IMR-90 (cell line): ENCODE measurements around the gene PBOV1. TPM values are rescaled to one million over a fixed set of nuclear protein-coding genes. Genes with fewer than 3 reads are reported as not detected.
A peak's percentile ranks its signal among the peaks of the same experiment; 100 is the strongest.

Source experiments
- ATAC-seq: fragments of 200-7000 bp; cut with Tn5 transposase; 2 replicates; pipeline ENCODE4 v1.9.1; 2020; ENCODE audit warnings: low read depth, mild to moderate bottlenecking, moderate library complexity
- BruUV-seq: library from RNA; stranded (reverse); fragments of 400-500 nt; replicated peaks from 2 replicates; lab custom pipeline; 2021; lab: Mats Ljungman, UMichigan
- CTCF ChIA-PET: fragments of 300-600 bp; formaldehyde crosslinking; extraction: SDS; loops from one replicate; lab custom pipeline; 2021; ENCODE audit warnings: antibody characterized with exemption; lab: Yijun Ruan, JAX
- POLR2A ChIA-PET: fragments of 300-600 bp; sonication (Branson Sonifier 250); formaldehyde crosslinking; loops from one replicate; lab custom pipeline; 2022; ENCODE audit warnings: antibody characterized with exemption; ENCODE audit not compliant: unreplicated experiment; lab: Charles Lee
- DNase-seq: peaks from one replicate; pipeline ENCODE4 v3.0.0; 2013
- H2AFZ ChIP-seq: replicated peaks from 2 replicates; pipeline ENCODE3; 2013; ENCODE audit warnings: low read length, mild to moderate bottlenecking; ENCODE audit not compliant: poor library complexity
- H2AK5ac ChIP-seq: 2 replicates; pipeline ENCODE4 v1.6.1; 2013; ENCODE audit warnings: low read depth, low read length, inconsistent platforms
- H2AK9ac ChIP-seq: replicated peaks from 2 replicates; pipeline ENCODE3; 2013; ENCODE audit warnings: mild to moderate bottlenecking, low read depth, low read length, moderate library complexity; ENCODE audit not compliant: poor library complexity
- H2BK120ac ChIP-seq: 2 replicates; pipeline ENCODE4 v1.6.1; 2013; ENCODE audit warnings: low read depth, low read length, inconsistent platforms
- H2BK15ac ChIP-seq: 3 replicates; pipeline ENCODE4 v1.6.1; 2013; ENCODE audit warnings: low read depth, low read length, inconsistent platforms
- H2BK20ac ChIP-seq: 2 replicates; pipeline ENCODE4 v1.6.1; 2013; ENCODE audit warnings: low read depth, mild to moderate bottlenecking, inconsistent platforms, low read length, moderate library complexity
- H2BK5ac ChIP-seq: 2 replicates; pipeline ENCODE4 v1.6.1; 2013; ENCODE audit warnings: mild to moderate bottlenecking, low read depth, low read length, inconsistent platforms; ENCODE audit not compliant: poor library complexity, severe bottlenecking
- H3K14ac ChIP-seq: replicated peaks from 2 replicates; pipeline ENCODE4 v1.6.1; 2013; ENCODE audit warnings: low read depth, low read length, inconsistent platforms
- H3K18ac ChIP-seq: 2 replicates; pipeline ENCODE4 v1.6.1; 2013; ENCODE audit warnings: low read depth, low read length, control low read depth
- H3K23ac ChIP-seq: 2 replicates; pipeline ENCODE4 v1.6.1; 2013; ENCODE audit warnings: low read depth, low read length, inconsistent platforms
- H3K27ac ChIP-seq: 2 replicates; pipeline ENCODE4 v1.5.1; 2013; ENCODE audit warnings: mild to moderate bottlenecking, control low read depth, low read length; ENCODE audit not compliant: insufficient read depth
- H3K27me3 ChIP-seq: 2 replicates; pipeline ENCODE4 v1.6.1; 2013; ENCODE audit warnings: low read length; ENCODE audit not compliant: control insufficient read depth, insufficient read depth
- H3K36me3 ChIP-seq: 2 replicates; pipeline ENCODE4 v1.6.1; 2013; ENCODE audit warnings: low read length, mixed read lengths; ENCODE audit not compliant: control insufficient read depth, insufficient read depth
- H3K4ac ChIP-seq: 2 replicates; pipeline ENCODE4 v1.6.1; 2013; ENCODE audit warnings: low read depth, low read length, inconsistent platforms
- H3K4me1 ChIP-seq: 2 replicates; pipeline ENCODE4 v1.6.1; 2013; ENCODE audit warnings: low read length, mixed read lengths; ENCODE audit not compliant: control insufficient read depth, insufficient read depth
- H3K4me2 ChIP-seq: 2 replicates; pipeline ENCODE4 v1.6.1; 2013; ENCODE audit warnings: low read depth, mild to moderate bottlenecking, control low read depth, low read length, moderate library complexity
- H3K4me3 ChIP-seq: 2 replicates; pipeline ENCODE4 v1.5.1; 2013; ENCODE audit warnings: low read depth, mild to moderate bottlenecking, control low read depth, low read length, moderate library complexity; ENCODE audit not compliant: insufficient read depth
- H3K56ac ChIP-seq: 2 replicates; pipeline ENCODE4 v1.6.1; 2013; ENCODE audit warnings: low read length, inconsistent platforms; ENCODE audit not compliant: insufficient read depth; ENCODE audit errors: extremely low read depth
- H3K79me1 ChIP-seq, 2 experiments: 2 replicates each; pipeline ENCODE4 v1.6.1; 2013; ENCODE audit warnings: low read length in 2 of 2, inconsistent platforms in 1 of 2, low read depth in 1 of 2
- H3K9ac ChIP-seq: 2 replicates; pipeline ENCODE4 v1.6.1; 2013; ENCODE audit warnings: low read depth, low read length, control low read depth
- H3K9me1 ChIP-seq: 2 replicates; pipeline ENCODE4 v1.6.1; 2013; ENCODE audit warnings: low read length, inconsistent platforms; ENCODE audit not compliant: insufficient read depth
- H3K9me3 ChIP-seq: 2 replicates; pipeline ENCODE4 v1.6.1; 2013; ENCODE audit warnings: low read length; ENCODE audit not compliant: control insufficient read depth, insufficient read depth
- H4K20me1 ChIP-seq: 2 replicates; pipeline ENCODE4 v1.6.1; 2013; ENCODE audit warnings: low read length, inconsistent platforms; ENCODE audit not compliant: insufficient read depth
- H4K5ac ChIP-seq: 2 replicates; pipeline ENCODE4 v1.6.1; 2013; ENCODE audit warnings: mild to moderate bottlenecking, low read depth, low read length, control low read depth
- H4K8ac ChIP-seq, 2 experiments: 2 replicates each; pipeline ENCODE4 v1.6.1; 2013; ENCODE audit warnings: low read depth in 2 of 2, low read length in 2 of 2, control low read depth in 1 of 2, inconsistent platforms in 1 of 2
- H4K91ac ChIP-seq: 2 replicates; pipeline ENCODE4 v1.6.1; 2013; ENCODE audit warnings: low read depth, low read length, inconsistent platforms; ENCODE audit not compliant: insufficient read depth
- CEBPB ChIP-seq: IDR thresholded peaks from 2 replicates; pipeline ENCODE4 v1.6.1; 2012; ENCODE audit warnings: low read depth, low read length, improper control_type of control experiment
- CHD1 ChIP-seq: IDR thresholded peaks from 2 replicates; pipeline ENCODE4 v1.6.1; 2012; ENCODE audit warnings: low read depth, low read length, improper control_type of control experiment
- FOS ChIP-seq: fragments of 150-350 bp; IDR thresholded peaks from 2 replicates; pipeline ENCODE4 v1.6.1; 2016; ENCODE audit warnings: low read depth, low read length
- MAFK ChIP-seq: IDR thresholded peaks from 2 replicates; pipeline ENCODE4 v1.6.1; 2012; ENCODE audit warnings: low read depth, low read length, improper control_type of control experiment
- MAZ ChIP-seq: IDR thresholded peaks from 2 replicates; pipeline ENCODE4 v1.6.1; 2012; ENCODE audit warnings: low read depth, mild to moderate bottlenecking, low read length, improper control_type of control experiment, moderate library complexity, borderline replicate concordance
- MXI1 ChIP-seq: IDR thresholded peaks from 2 replicates; pipeline ENCODE4 v1.6.1; 2012; ENCODE audit warnings: low read depth, mild to moderate bottlenecking, low read length, moderate library complexity, borderline replicate concordance
- NFE2L2 ChIP-seq: fragments of 150-350 bp; IDR thresholded peaks from 2 replicates; pipeline ENCODE4 v1.6.1; 2016; ENCODE audit warnings: low read depth, mild to moderate bottlenecking, low read length
- POLR2A ChIP-seq: IDR thresholded peaks from 2 replicates; pipeline ENCODE4 v1.6.1; 2012; ENCODE audit warnings: mild to moderate bottlenecking, low read depth, low read length
- RAD21 ChIP-seq: IDR thresholded peaks from 2 replicates; pipeline ENCODE4 v1.6.1; 2012; ENCODE audit warnings: low read length, improper control_type of control experiment
- RFX5 ChIP-seq: IDR thresholded peaks from 2 replicates; pipeline ENCODE4 v1.8.0; 2012; ENCODE audit warnings: low read depth, mild to moderate bottlenecking, low read length, moderate library complexity
- SMC3 ChIP-seq: fragments of 150-350 bp; IDR thresholded peaks from 2 replicates; pipeline ENCODE4 v1.6.1; 2016; ENCODE audit warnings: low read depth, mild to moderate bottlenecking, antibody characterized with exemption, low read length, moderate library complexity
- USF2 ChIP-seq: fragments of 150-350 bp; IDR thresholded peaks from 2 replicates; pipeline ENCODE4 v1.6.1; 2017; ENCODE audit warnings: mild to moderate bottlenecking, antibody characterized with exemption, low read length, low read depth
- WGBS, 2 experiments: methylation state at CpG; one replicate each; pipeline versions ENCODE4 v1.1.5 to v1.1.7; 2013; ENCODE audit warnings: missing lambda C conversion rate in 2 of 2; ENCODE audit not compliant: insufficient read length in 1 of 2; ENCODE audit errors: extremely low coverage in 2 of 2; 5-methylcytosine and 5-hydroxymethylcytosine counted together
- dilution Hi-C: fragments of 300-500 bp; cut with HindIII; formaldehyde crosslinking; loops from one replicate; pipeline ENCODE4 v1.14.3; 2018; ENCODE audit warnings: low sequenced_read_pairs; ENCODE audit not compliant: unreplicated experiment
- in situ Hi-C: fragments of 300-500 bp; cut with MboI; formaldehyde crosslinking; loops from 3 replicates; pipeline ENCODE4 v1.14.3; 2019; ENCODE audit warnings: low sequenced_read_pairs, inconsistent platforms, mixed read lengths
- intact Hi-C: fragments of 100-400 bp; cut with micrococcal nuclease; formaldehyde crosslinking; loops from 2 replicates; pipeline ENCODE4 v1.10.0; 2022
- polyA plus RNA-seq, 3 experiments: library from polyadenylated mRNA; depleted of rRNA; stranded (reverse); fragments of >200 nt; gene quantifications; 2 replicates each; pipeline ENCODE4 v1.2.3, GENCODE V29; 2012; ENCODE audit warnings: low replicate concordance in 1 of 3
- total RNA-seq: library from RNA; depleted of rRNA; stranded (reverse); fragments of >200 nt; gene quantifications from 2 replicates; pipeline ENCODE4 v1.2.3, GENCODE V29; 2012
- TF ChIP-seq, protein P1 (sequence below): conservative IDR thresholded peaks from 2 replicates; pipeline ENCODE4 v1.5.1; 2012; ENCODE audit warnings: mild to moderate bottlenecking, low read depth, low read length, improper control_type of control experiment
- TF ChIP-seq, protein P2 (sequence below): fragments of 150-350 bp; IDR thresholded peaks from 2 replicates; pipeline ENCODE4 v1.6.1; 2016; ENCODE audit warnings: low read depth, mild to moderate bottlenecking, low read length, moderate library complexity, borderline replicate concordance

Gene PBOV1
- total and polyA plus RNA-seq, 2 of the 4 experiments (the other 2 are of a cell fraction), result not detected

DNA sequence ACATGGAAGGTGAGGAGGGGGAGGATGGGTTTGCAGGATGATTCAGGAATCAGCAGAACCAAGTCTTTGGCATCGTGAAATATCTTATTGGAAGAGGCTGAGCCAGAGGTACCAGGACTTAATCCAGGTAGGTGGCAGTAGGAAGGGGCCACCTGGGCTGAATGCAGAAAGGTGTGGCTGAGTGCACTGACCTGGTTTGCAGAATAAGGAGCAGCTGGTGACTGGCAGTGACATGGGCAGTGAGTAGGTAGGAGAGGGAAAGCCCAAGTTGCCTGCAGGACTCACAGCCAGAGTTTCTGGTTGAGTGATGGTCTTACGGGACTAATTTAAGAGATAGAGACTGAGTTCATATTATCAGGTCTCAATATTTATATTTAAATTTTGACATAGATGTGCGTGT is 1.1 kb upstream of the PBOV1 start:
- no TSS peak for BruUV-seq
- dilution Hi-C loops, result no loop called here
- ATAC-seq, result no peak

More for the DNA sequence above, 1.1 kb upstream of the PBOV1 start:
- peak overlapping the region; percentile 39 for H2AK9ac ChIP-seq
- H2BK120ac ChIP-seq, result no peak overlapping the region
- H3K9me1 ChIP-seq, result no peaks in the 10 kb centered on the region
- no peak overlapping the region for H3K27ac ChIP-seq
- no peak for DNase-seq
- H3K18ac ChIP-seq, result no peak overlapping the region
- no peak overlapping the region for H4K91ac ChIP-seq
- no peak overlapping the region for H3K14ac ChIP-seq
- no peak overlapping the region for H4K8ac ChIP-seq
- H4K20me1 ChIP-seq, result no peaks in the 10 kb centered on the region
- no peak overlapping the region for H2AK5ac ChIP-seq
- H4K5ac ChIP-seq, result no peak overlapping the region
- in situ Hi-C loops (no loop called here), intact Hi-C loops (no loop called here)
- no peak overlapping the region for H2BK20ac ChIP-seq
- CTCF ChIA-PET, result interaction anchor here (0.7 kb wide), 1 partner anchor 143 kb away, joined by 4 read pairs; no protein-coding TSS in a partner anchor
- no peaks in the 10 kb centered on the region for H3K9me3 ChIP-seq
- no peaks in the 10 kb centered on the region for H3K36me3 ChIP-seq
- H3K27me3 ChIP-seq, result peaks cover 17% of the 10 kb centered on the region
- 71 to 100% methylated on average over 1 of the region's 3 CpGs for WGBS, 2 experiments
- no peak overlapping the region for H3K56ac ChIP-seq
- TF ChIP-seq CEBPB (no peak), USF2 (no peak), MXI1 (no peak), RAD21 (no peak), CHD1 (no peak), SMC3 (no peak), POLR2A (no peak), MAFK (no peak), RFX5 (no peak), NFE2L2 (no peak), FOS (no peak), MAZ (no peak)
- TF ChIP-seq, protein P1, sequence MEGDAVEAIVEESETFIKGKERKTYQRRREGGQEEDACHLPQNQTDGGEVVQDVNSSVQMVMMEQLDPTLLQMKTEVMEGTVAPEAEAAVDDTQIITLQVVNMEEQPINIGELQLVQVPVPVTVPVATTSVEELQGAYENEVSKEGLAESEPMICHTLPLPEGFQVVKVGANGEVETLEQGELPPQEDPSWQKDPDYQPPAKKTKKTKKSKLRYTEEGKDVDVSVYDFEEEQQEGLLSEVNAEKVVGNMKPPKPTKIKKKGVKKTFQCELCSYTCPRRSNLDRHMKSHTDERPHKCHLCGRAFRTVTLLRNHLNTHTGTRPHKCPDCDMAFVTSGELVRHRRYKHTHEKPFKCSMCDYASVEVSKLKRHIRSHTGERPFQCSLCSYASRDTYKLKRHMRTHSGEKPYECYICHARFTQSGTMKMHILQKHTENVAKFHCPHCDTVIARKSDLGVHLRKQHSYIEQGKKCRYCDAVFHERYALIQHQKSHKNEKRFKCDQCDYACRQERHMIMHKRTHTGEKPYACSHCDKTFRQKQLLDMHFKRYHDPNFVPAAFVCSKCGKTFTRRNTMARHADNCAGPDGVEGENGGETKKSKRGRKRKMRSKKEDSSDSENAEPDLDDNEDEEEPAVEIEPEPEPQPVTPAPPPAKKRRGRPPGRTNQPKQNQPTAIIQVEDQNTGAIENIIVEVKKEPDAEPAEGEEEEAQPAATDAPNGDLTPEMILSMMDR, result no peak
- TF ChIP-seq, protein P2, sequence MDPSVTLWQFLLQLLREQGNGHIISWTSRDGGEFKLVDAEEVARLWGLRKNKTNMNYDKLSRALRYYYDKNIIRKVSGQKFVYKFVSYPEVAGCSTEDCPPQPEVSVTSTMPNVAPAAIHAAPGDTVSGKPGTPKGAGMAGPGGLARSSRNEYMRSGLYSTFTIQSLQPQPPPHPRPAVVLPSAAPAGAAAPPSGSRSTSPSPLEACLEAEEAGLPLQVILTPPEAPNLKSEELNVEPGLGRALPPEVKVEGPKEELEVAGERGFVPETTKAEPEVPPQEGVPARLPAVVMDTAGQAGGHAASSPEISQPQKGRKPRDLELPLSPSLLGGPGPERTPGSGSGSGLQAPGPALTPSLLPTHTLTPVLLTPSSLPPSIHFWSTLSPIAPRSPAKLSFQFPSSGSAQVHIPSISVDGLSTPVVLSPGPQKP, result no peak
- H3K79me1 ChIP-seq, result no peaks in the 10 kb centered on the region
- H3K4me3 ChIP-seq, result no peak overlapping the region
- no peak overlapping the region for H2BK15ac ChIP-seq
- no peak overlapping the region for H3K4ac ChIP-seq
- no peaks in the 10 kb centered on the region for H3K4me1 ChIP-seq
- no peak overlapping the region for H2BK5ac ChIP-seq
- H3K9ac ChIP-seq, result no peak overlapping the region
- POLR2A ChIA-PET, result no interaction called here
- no peak overlapping the region for H3K23ac ChIP-seq
- no peak overlapping the region for H3K4me2 ChIP-seq
- no peak overlapping the region for H2AFZ ChIP-seq
